ENCODE measurements around the gene BIRC3.

The BIRC3 gene

GRCh38 chr11:102383839-102384238 is 66.6 kb downstream of the BIRC3 start:
- H3K27me3 ChIP-seq (replicated peaks; ENCODE audit: control insufficient read depth, insufficient read depth, low read length, poor library complexity, severe bottlenecking), result no peaks in the 10 kb centered on the region
- no peak overlapping the region for H3K4me3 ChIP-seq (ENCODE audit: insufficient read depth, low read depth, low read length, poor library complexity, severe bottlenecking)
- no peaks in the 10 kb centered on the region for H3K9me3 ChIP-seq (ENCODE audit: control insufficient read depth, low read length)
- DNase-seq, result no peak
- peaks cover 24% of the 10 kb centered on the region for H3K36me3 ChIP-seq (ENCODE audit: control insufficient read depth, insufficient read depth, low read length)
- no peak overlapping the region for H3K27ac ChIP-seq (ENCODE audit: insufficient read depth, low read length, poor library complexity, severe bottlenecking)
- H3K4me1 ChIP-seq (ENCODE audit: control insufficient read depth, insufficient read depth, low read length, poor library complexity, severe bottlenecking), result peaks cover 2% of the 10 kb centered on the region

GRCh38 chr11:102384419-102385079 is 67.3 kb downstream of the BIRC3 start:
- Histone ChIP-seq H3K4me1 (ENCODE audit: control insufficient read depth, insufficient read depth, low read length, poor library complexity, severe bottlenecking) (peaks cover 2% of the 10 kb centered on the region), H3K27ac (ENCODE audit: insufficient read depth, low read length, poor library complexity, severe bottlenecking) (no peak overlapping the region), H3K9me3 (ENCODE audit: control insufficient read depth, low read length) (no peaks in the 10 kb centered on the region), H3K4me3 (ENCODE audit: insufficient read depth, low read depth, low read length, poor library complexity, severe bottlenecking) (no peak overlapping the region), H3K27me3 (replicated peaks; ENCODE audit: control insufficient read depth, insufficient read depth, low read length, poor library complexity, severe bottlenecking) (no peaks in the 10 kb centered on the region), H3K36me3 (ENCODE audit: control insufficient read depth, insufficient read depth, low read length) (peaks cover 17% of the 10 kb centered on the region)
- no peak for DNase-seq

- no peak for DNase-seq
- Histone ChIP-seq H3K9me3 (ENCODE audit: control insufficient read depth, low read length) (no peaks in the 10 kb centered on the region), H3K4me3 (ENCODE audit: insufficient read depth, low read depth, low read length, poor library complexity, severe bottlenecking) (no peak overlapping the region), H3K4me1 (ENCODE audit: control insufficient read depth, insufficient read depth, low read length, poor library complexity, severe bottlenecking) (peaks cover 2% of the 10 kb centered on the region), H3K27me3 (replicated peaks; ENCODE audit: control insufficient read depth, insufficient read depth, low read length, poor library complexity, severe bottlenecking) (no peaks in the 10 kb centered on the region), H3K27ac (ENCODE audit: insufficient read depth, low read length, poor library complexity, severe bottlenecking) (no peak overlapping the region), H3K36me3 (ENCODE audit: control insufficient read depth, insufficient read depth, low read length) (peaks cover 9% of the 10 kb centered on the region)
Observed at GRCh38 chr11:102385085-102386007, 68.1 kb downstream of the BIRC3 start.

- Histone ChIP-seq H3K36me3 (ENCODE audit: control insufficient read depth, insufficient read depth, low read length) (peaks cover 5% of the 10 kb centered on the region), H3K4me1 (ENCODE audit: control insufficient read depth, insufficient read depth, low read length, poor library complexity, severe bottlenecking) (no peaks in the 10 kb centered on the region), H3K9me3 (ENCODE audit: control insufficient read depth, low read length) (no peaks in the 10 kb centered on the region), H3K27ac (ENCODE audit: insufficient read depth, low read length, poor library complexity, severe bottlenecking) (no peak overlapping the region), H3K4me3 (ENCODE audit: insufficient read depth, low read depth, low read length, poor library complexity, severe bottlenecking) (no peak overlapping the region), H3K27me3 (replicated peaks; ENCODE audit: control insufficient read depth, insufficient read depth, low read length, poor library complexity, severe bottlenecking) (no peaks in the 10 kb centered on the region)
- DNase-seq, result no peak
Observed at GRCh38 chr11:102386136-102386734, 69.0 kb downstream of the BIRC3 start.

- Histone ChIP-seq H3K4me1 (ENCODE audit: control insufficient read depth, insufficient read depth, low read length, poor library complexity, severe bottlenecking) (no peaks in the 10 kb centered on the region), H3K4me3 (ENCODE audit: insufficient read depth, low read depth, low read length, poor library complexity, severe bottlenecking) (no peak overlapping the region), H3K9me3 (ENCODE audit: control insufficient read depth, low read length) (no peaks in the 10 kb centered on the region), H3K36me3 (ENCODE audit: control insufficient read depth, insufficient read depth, low read length) (peaks cover 5% of the 10 kb centered on the region), H3K27me3 (replicated peaks; ENCODE audit: control insufficient read depth, insufficient read depth, low read length, poor library complexity, severe bottlenecking) (no peaks in the 10 kb centered on the region), H3K27ac (ENCODE audit: insufficient read depth, low read length, poor library complexity, severe bottlenecking) (no peak overlapping the region)
- DNase-seq, result no peak
Observed at GRCh38 chr11:102387043-102387781, 69.9 kb downstream of the BIRC3 start.

All from effector memory CD4-positive, alpha-beta T cell (primary cell).